Measurements from ENCODE around the gene ILKAP. TPM values are rescaled to one million over a fixed set of nuclear protein-coding genes. Genes with fewer than 3 reads are reported as not detected.

Gene ILKAP
- total RNA-seq, 1 donor from 2014 or later = 43.4 TPM

DNA sequence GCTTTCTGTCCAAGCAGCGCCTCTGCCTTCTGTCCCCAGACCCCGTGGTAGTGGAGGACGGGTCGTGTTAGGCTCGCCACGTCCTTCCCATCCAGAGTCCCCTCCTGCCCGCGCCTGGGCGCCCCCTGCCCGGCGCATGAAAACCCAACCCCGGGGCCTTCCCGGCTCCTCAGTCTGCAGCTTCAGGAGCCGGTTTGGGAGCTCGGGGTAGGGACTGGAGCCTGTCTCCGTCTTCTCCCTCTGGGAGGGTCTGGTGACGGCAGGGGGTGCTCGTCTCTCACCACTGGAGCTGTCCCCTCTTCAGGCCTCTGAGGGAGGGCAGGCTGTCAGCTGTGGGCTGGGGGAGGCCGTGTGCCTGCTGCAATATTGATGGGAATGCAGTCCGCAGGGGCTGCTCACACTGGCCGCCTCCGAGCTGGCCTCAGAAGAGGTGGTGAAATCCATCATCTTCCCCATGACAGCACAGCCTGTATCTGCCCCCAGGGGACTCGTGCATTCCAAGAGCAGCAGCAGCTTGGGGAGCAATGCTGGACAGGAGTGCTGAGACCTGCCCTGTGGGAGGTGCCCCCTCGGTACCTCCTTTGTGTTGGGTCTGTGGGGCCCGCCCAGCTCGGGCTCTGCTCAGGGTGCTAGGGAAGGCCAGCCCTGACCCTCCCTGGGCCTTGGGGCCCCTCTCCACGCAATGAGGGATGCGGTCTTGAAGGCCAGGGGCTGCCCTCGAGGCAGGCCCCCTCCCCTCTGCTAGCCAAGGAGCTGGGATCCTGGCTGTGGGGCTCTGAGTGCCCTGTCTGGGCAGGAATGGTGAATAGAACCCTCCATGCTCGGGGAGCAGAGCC lies 82.8 kb downstream of the ILKAP start:
- Histone ChIP-seq H3K36me3 (no peaks in the 10 kb centered on the region), H3K9me3 (no peaks in the 10 kb centered on the region), H3K4me1 (no peaks in the 10 kb centered on the region), H3K27ac (no peak overlapping the region), H3K4me3 (no peak overlapping the region), H3K27me3 (ENCODE audit: low read depth) (peaks cover 25% of the 10 kb centered on the region)
- peak; percentile 39 for DNase-seq
- TF ChIP-seq, protein P1, sequence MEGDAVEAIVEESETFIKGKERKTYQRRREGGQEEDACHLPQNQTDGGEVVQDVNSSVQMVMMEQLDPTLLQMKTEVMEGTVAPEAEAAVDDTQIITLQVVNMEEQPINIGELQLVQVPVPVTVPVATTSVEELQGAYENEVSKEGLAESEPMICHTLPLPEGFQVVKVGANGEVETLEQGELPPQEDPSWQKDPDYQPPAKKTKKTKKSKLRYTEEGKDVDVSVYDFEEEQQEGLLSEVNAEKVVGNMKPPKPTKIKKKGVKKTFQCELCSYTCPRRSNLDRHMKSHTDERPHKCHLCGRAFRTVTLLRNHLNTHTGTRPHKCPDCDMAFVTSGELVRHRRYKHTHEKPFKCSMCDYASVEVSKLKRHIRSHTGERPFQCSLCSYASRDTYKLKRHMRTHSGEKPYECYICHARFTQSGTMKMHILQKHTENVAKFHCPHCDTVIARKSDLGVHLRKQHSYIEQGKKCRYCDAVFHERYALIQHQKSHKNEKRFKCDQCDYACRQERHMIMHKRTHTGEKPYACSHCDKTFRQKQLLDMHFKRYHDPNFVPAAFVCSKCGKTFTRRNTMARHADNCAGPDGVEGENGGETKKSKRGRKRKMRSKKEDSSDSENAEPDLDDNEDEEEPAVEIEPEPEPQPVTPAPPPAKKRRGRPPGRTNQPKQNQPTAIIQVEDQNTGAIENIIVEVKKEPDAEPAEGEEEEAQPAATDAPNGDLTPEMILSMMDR (IDR thresholded peaks at IDR 0.05) = no peak
- intact Hi-C loops (cut with DNase I) = no loop called here
- no peak for ATAC-seq

Other genes starting within 250 kb of the ILKAP start
- 59.5 TPM for gene UBE2F, start 236.7 kb downstream of the ILKAP start, total RNA-seq
- gene SCLY, start 142.7 kb downstream of the ILKAP start, total RNA-seq = 12.4 TPM
- gene ESPNL, start 103.4 kb downstream of the ILKAP start, total RNA-seq = 0.09 TPM
- gene KLHL30, start 65.0 kb downstream of the ILKAP start, total RNA-seq = 0.71 TPM
- not detected for gene ERFE, start 44.7 kb downstream of the ILKAP start, total RNA-seq
- 6.1 TPM for gene HES6, start 36.3 kb upstream of the ILKAP start, total RNA-seq
- 24.9 TPM for gene PER2, start 84.9 kb upstream of the ILKAP start, total RNA-seq
- 21.7 TPM for gene TRAF3IP1, start 116.8 kb upstream of the ILKAP start, total RNA-seq
- gene ASB1, start 223.2 kb upstream of the ILKAP start, total RNA-seq = 20.7 TPM

Measured in lower lobe of right lung (tissue), 2 donors.